Ascending aorta (tissue), 2 donors: Measurements from ENCODE around the gene UBE2G2. TPM values are rescaled to one million over a fixed set of nuclear protein-coding genes. Genes with fewer than 3 reads are reported as not detected.

Experiments used
- DNase-seq, 2 donors: peaks; one replicate each; pipeline ENCODE4 v3.0.0-alpha.2; 2019; ENCODE audit warnings: low spot score in 2 of 2
- H3K27ac ChIP-seq, 2 donors: fragments of 200-600 bp; sonication (generic); one replicate each; pipeline ENCODE4 v1.5.1; 2016 to 2017; ENCODE audit warnings: mild to moderate bottlenecking in 1 of 2
- H3K27me3 ChIP-seq: fragments of 200-600 bp; sonication (generic); one replicate; pipeline ENCODE4 v1.5.1; 2017
- H3K36me3 ChIP-seq, 2 donors: fragments of 200-600 bp; sonication (generic); one replicate each; pipeline ENCODE4 v1.5.1; 2016
- H3K4me1 ChIP-seq, 2 donors: fragments of 200-600 bp; sonication (generic); one replicate each; pipeline ENCODE4 v1.5.1; 2016 to 2017; ENCODE audit warnings: mild to moderate bottlenecking in 1 of 2
- H3K4me3 ChIP-seq, 2 donors: fragments of 200-600 bp; sonication (generic); one replicate each; pipeline ENCODE4 v1.5.1; 2016 to 2017; ENCODE audit warnings: mild to moderate bottlenecking in 1 of 2
- H3K9me3 ChIP-seq, 2 donors: fragments of 200-600 bp; sonication (generic); one replicate each; pipeline ENCODE4 v1.5.1; 2016
- intact Hi-C: fragments of 100-400 bp; cut with DNase I; formaldehyde crosslinking; loops from one replicate; pipeline ENCODE4 v1.15.1; 2023
- total RNA-seq: library from RNA; depleted of rRNA; stranded (reverse); fragments of >200 nt; gene quantifications from one replicate; pipeline ENCODE4 v1.1.0, GENCODE V29; 2016
- TF ChIP-seq, protein P1 (sequence below), 3 experiments: fragments of 200-600 bp in 2 of 3; fragments of 450-650 bp in 1 of 3; sonication (generic) in 2 of 3; IDR thresholded peaks; one replicate each; pipeline ENCODE4 v1.5.1; 2016 to 2019; ENCODE audit warnings: antibody characterized with exemption in 3 of 3, mild to moderate bottlenecking in 1 of 3, moderate library complexity in 1 of 3

Gene UBE2G2
- total RNA-seq, 1 donor from 2014 or later, result 58.1 TPM

GRCh38 chr21:44803651-44804050 lies 2.0 kb upstream of the UBE2G2 start:
- no peaks in the 10 kb centered on the region for H3K27me3 ChIP-seq
- H3K36me3 ChIP-seq, result peaks cover 23 to 40% of the 10 kb centered on the region in 2 donors
- H3K4me1 ChIP-seq, result peaks cover 7 to 14% of the 10 kb centered on the region in 2 donors
- TF ChIP-seq, protein P1, sequence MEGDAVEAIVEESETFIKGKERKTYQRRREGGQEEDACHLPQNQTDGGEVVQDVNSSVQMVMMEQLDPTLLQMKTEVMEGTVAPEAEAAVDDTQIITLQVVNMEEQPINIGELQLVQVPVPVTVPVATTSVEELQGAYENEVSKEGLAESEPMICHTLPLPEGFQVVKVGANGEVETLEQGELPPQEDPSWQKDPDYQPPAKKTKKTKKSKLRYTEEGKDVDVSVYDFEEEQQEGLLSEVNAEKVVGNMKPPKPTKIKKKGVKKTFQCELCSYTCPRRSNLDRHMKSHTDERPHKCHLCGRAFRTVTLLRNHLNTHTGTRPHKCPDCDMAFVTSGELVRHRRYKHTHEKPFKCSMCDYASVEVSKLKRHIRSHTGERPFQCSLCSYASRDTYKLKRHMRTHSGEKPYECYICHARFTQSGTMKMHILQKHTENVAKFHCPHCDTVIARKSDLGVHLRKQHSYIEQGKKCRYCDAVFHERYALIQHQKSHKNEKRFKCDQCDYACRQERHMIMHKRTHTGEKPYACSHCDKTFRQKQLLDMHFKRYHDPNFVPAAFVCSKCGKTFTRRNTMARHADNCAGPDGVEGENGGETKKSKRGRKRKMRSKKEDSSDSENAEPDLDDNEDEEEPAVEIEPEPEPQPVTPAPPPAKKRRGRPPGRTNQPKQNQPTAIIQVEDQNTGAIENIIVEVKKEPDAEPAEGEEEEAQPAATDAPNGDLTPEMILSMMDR (IDR thresholded peaks at IDR 0.05), result no peak
- DNase-seq, result no peak
- no peak overlapping the region for H3K27ac ChIP-seq
- H3K9me3 ChIP-seq, result no peaks in the 10 kb centered on the region
- no peak overlapping the region for H3K4me3 ChIP-seq
- intact Hi-C loops, result loop anchor here (5.0 kb wide), 1 partner anchor 129 kb away; no protein-coding TSS in a partner anchor

DNA sequence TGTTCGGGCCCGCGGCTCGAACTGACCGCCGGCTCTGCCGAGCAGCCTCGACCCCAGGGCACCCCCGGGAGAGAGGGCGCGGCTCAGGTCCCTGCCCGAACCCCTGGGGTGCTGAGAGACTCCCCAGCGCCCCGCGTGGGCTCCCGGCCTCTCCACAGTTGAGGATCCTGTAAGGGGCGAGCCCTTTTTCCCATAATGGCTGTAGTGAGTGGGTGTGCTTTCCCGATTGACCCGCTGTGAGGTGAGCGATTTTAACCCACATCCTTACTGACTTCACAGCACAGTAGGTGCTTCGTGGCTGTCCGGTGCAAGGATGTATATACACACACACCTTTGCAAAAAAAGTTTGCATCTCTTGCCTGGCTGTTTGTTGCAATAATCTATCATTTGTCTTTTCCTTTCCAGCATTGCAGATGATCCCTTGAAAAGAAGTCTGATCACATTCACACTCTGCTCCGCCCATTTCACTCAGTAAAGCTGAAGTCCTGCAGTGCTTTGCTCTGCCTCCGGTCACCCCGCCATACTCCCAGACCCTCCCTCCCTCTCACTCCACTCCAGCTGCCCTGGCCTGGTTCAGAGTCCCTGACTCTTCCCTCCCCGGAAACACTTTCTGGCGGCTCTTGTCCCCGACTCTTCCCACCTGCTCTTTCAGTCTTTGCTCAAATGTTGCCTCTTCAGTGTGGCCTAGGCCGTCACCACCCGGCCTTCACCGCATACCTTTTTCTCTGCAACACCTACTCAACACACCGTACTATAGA lies 955 bp upstream of the UBE2G2 start:
- Histone ChIP-seq H3K9me3 (no peaks in the 10 kb centered on the region), H3K4me3 (peak overlapping the region; percentile 85 to 91), H3K27ac (peak overlapping the region in 1 of 2 donors; percentile 66), H3K36me3 (peaks cover 14 to 29% of the 10 kb centered on the region in 2 donors), H3K4me1 (peaks cover 7 to 14% of the 10 kb centered on the region in 2 donors), H3K27me3 (no peaks in the 10 kb centered on the region)
- TF ChIP-seq, protein P1 (IDR thresholded peaks at IDR 0.05), result no peak
- no peak for DNase-seq
- intact Hi-C loops, result loop anchor here (5.0 kb wide), 1 partner anchor 130 kb away; no protein-coding TSS in a partner anchor

GRCh38 chr21:44800971-44801467 lies 601 bp downstream of the UBE2G2 start:
- no peak for DNase-seq
- TF ChIP-seq, protein P1 (IDR thresholded peaks at IDR 0.05), result peak in 2 of 3 experiments; percentile 27 to 38
- Histone ChIP-seq H3K27ac (peak overlapping the region; percentile 66), H3K27me3 (no peaks in the 10 kb centered on the region), H3K4me1 (peaks cover 7 to 14% of the 10 kb centered on the region in 2 donors), H3K4me3 (peak overlapping the region; percentile 85 to 91), H3K36me3 (peaks cover 3 to 18% of the 10 kb centered on the region in 2 donors), H3K9me3 (no peaks in the 10 kb centered on the region)
- intact Hi-C loops, result loop anchor here (1.0 to 5.0 kb wide), 3 partner anchors 17 to 131 kb away; partner anchors contain the start of gene SUMO3

DNA sequence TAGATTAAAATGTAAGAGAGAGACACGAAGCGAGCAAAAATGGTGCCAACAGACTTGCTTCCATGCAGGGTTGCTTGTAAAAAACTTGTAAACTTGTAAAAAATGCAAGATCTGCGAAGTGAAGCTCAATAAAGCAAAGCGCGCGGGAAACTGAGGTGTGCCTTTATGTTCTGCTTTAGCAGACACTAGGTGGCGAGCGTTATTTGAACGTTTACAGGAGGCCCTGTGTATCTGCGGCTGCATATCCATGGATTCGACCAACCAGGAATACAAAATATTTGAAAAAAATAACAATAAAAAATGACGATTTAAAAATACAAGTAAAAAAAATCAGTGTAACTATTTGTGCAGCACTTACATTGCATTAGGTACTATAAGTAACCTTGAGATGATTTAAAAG lies 1.5 kb downstream of the UBE2G2 start:
- Histone ChIP-seq H3K27ac (no peak overlapping the region), H3K27me3 (no peaks in the 10 kb centered on the region), H3K36me3 (peaks cover 0 to 13% of the 10 kb centered on the region in 2 donors), H3K4me1 (peaks cover 7 to 14% of the 10 kb centered on the region in 2 donors), H3K9me3 (no peaks in the 10 kb centered on the region), H3K4me3 (peak overlapping the region in 1 of 2 donors; percentile 85)
- TF ChIP-seq, protein P1 (IDR thresholded peaks at IDR 0.05), result peak in 2 of 3 experiments; percentile 20 to 23
- intact Hi-C loops, result loop anchor here (2.0 to 5.0 kb wide), 2 partner anchors 75 to 132 kb away; no protein-coding TSS in a partner anchor
- DNase-seq, result no peak

DNA sequence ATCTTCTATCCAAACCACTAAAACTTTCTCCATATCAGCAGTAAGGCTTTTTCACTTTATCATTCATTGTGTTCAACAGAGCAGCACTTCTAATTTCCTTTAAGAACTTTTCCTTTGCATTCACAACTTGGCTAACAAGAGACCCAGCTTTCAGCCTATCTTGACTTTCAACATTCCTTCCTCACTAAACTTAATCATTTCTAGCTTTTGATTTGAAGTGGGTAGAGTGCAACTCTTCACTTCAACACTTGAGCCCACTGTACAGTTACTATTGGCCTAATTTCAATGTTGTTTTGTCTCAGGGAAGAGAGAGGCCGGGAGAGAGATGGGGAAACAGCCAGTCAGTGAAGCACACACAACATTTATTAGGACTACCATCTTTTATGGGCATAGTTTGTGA lies 2.0 kb downstream of the UBE2G2 start:
- H3K36me3 ChIP-seq, result peaks cover 0 to 10% of the 10 kb centered on the region in 2 donors
- intact Hi-C loops, result loop anchor here (2.0 to 5.0 kb wide), 2 partner anchors 75 to 133 kb away; no protein-coding TSS in a partner anchor
- peaks cover 7 to 14% of the 10 kb centered on the region in 2 donors for H3K4me1 ChIP-seq
- H3K4me3 ChIP-seq, result no peak overlapping the region
- H3K27ac ChIP-seq, result no peak overlapping the region
- no peak for DNase-seq
- no peaks in the 10 kb centered on the region for H3K27me3 ChIP-seq
- TF ChIP-seq, protein P1 (IDR thresholded peaks at IDR 0.05), result no peak
- no peaks in the 10 kb centered on the region for H3K9me3 ChIP-seq
